ENCODE data around the gene CALCOCO2. TPM values are rescaled to one million over a fixed set of nuclear protein-coding genes. Genes with fewer than 3 reads are reported as not detected.

The CALCOCO2 gene
- total and polyA plus RNA-seq, 11 donors, result 102 to 322 (median 222) TPM

- peaks cover 0 to 29% (median 0%) of the 10 kb centered on the region in 9 donors for H3K27me3 ChIP-seq
- 89 to 94% (median 92%) methylated on average over 3 of the region's 3 CpGs for WGBS, 4 donors
- H3K27ac ChIP-seq, result no peak overlapping the region
- peaks cover 0 to 10% (median 5%) of the 10 kb centered on the region in 12 donors for H3K4me1 ChIP-seq
- no peak overlapping the region for H3K4me3 ChIP-seq
- DNase-seq (no peak), ATAC-seq (no peak)
- no peaks in the 10 kb centered on the region for H3K36me3 ChIP-seq
- no peak for TF ChIP-seq POLR2A (IDR thresholded peaks at IDR 0.05)
- TF ChIP-seq CTCF (IDR thresholded peaks at IDR 0.05), result no peak
- intact Hi-C loops (cut with DNase I), result loop anchor here in 3 of 10 donors (2.0 to 10.0 kb wide), 3 partner anchors 67 to 223 kb away; no protein-coding TSS in a partner anchor
- H3K9me3 ChIP-seq, result no peaks in the 10 kb centered on the region
Observed at GRCh38 chr17:48812001-48812400, 18.8 kb upstream of the CALCOCO2 start.

- Histone ChIP-seq H3K27me3 (peaks cover 0 to 35% (median 0%) of the 10 kb centered on the region in 9 donors), H3K36me3 (no peaks in the 10 kb centered on the region), H3K4me1 (peaks cover 0 to 18% (median 9%) of the 10 kb centered on the region in 12 donors), H3K4me3 (no peak overlapping the region), H3K9me3 (no peaks in the 10 kb centered on the region), H3K27ac (no peak overlapping the region)
- 28 to 32% (median 29%) methylated on average over 7 of the region's 7 CpGs for WGBS, 4 donors
- ATAC-seq (peak in 1 of 4 donors; percentile 38), DNase-seq (peak; percentile 45 to 65 (median 52))
- peak; percentile 54 to 89 (median 75) for TF ChIP-seq CTCF (IDR thresholded peaks at IDR 0.05)
- no peak for TF ChIP-seq POLR2A (IDR thresholded peaks at IDR 0.05)
- intact Hi-C loops (cut with DNase I), result loop anchor here in 6 of 10 donors (1.0 to 10.0 kb wide), 5 partner anchors 62 to 220 kb away; no protein-coding TSS in a partner anchor
Observed at GRCh38 chr17:48814504-48814903, 16.3 kb upstream of the CALCOCO2 start.

- Histone ChIP-seq H3K9me3 (no peaks in the 10 kb centered on the region), H3K4me1 (peaks cover 0 to 18% (median 9%) of the 10 kb centered on the region in 12 donors), H3K27me3 (peaks cover 0 to 35% (median 0%) of the 10 kb centered on the region in 9 donors), H3K36me3 (no peaks in the 10 kb centered on the region), H3K4me3 (no peak overlapping the region), H3K27ac (no peak overlapping the region)
- no peak for TF ChIP-seq POLR2A (IDR thresholded peaks at IDR 0.05)
- no peak for TF ChIP-seq CTCF (IDR thresholded peaks at IDR 0.05)
- intact Hi-C loops (cut with DNase I), result loop anchor here in 5 of 10 donors (2.0 to 10.0 kb wide), 4 partner anchors 61 to 219 kb away; no protein-coding TSS in a partner anchor
- no peak for ATAC-seq
- 76 to 83% (median 79%) methylated on average over 3 of the region's 3 CpGs for WGBS, 4 donors
- no peak for DNase-seq
Observed at GRCh38 chr17:48815311-48815710, 15.5 kb upstream of the CALCOCO2 start.

- Histone ChIP-seq H3K4me1 (peaks cover 0 to 18% (median 9%) of the 10 kb centered on the region in 12 donors), H3K36me3 (no peaks in the 10 kb centered on the region), H3K27ac (peak overlapping the region in 1 of 12 donors; percentile 42), H3K4me3 (peak overlapping the region; percentile 24 to 67 (median 52)), H3K9me3 (no peaks in the 10 kb centered on the region), H3K27me3 (peaks cover 0 to 35% (median 0%) of the 10 kb centered on the region in 9 donors)
- WGBS, 4 donors, result 6 to 10% (median 9%) methylated on average over 7 of the region's 7 CpGs
- intact Hi-C loops (cut with DNase I), result loop anchor here in 3 of 10 donors (1.0 to 10.0 kb wide), 4 partner anchors 61 to 218 kb away; no protein-coding TSS in a partner anchor
- ATAC-seq (no peak), DNase-seq (no peak)
- TF ChIP-seq CTCF (IDR thresholded peaks at IDR 0.05), result no peak
- no peak for TF ChIP-seq POLR2A (IDR thresholded peaks at IDR 0.05)
Observed at GRCh38 chr17:48816438-48816773, 14.4 kb upstream of the CALCOCO2 start.

Data from heart left ventricle (tissue), 16 donors.